ENCODE data around the gene BECN2.

Gene BECN2

GRCh38 chr1:241944300-241944699, 13.3 kb upstream of the BECN2 start:
- no peak for TF ChIP-seq CTCF (IDR thresholded peaks at IDR 0.05; ENCODE audit: control insufficient read depth, insufficient read depth, low read depth, low read length, missing control alignments)
- DNase-seq (ENCODE audit: low read depth): no peak
- H3K4me3 ChIP-seq (ENCODE audit: control insufficient read depth, low read depth, low read length): no peak overlapping the region

- no peak overlapping the region for H3K4me3 ChIP-seq (ENCODE audit: control insufficient read depth, low read depth, low read length)
- TF ChIP-seq CTCF (IDR thresholded peaks at IDR 0.05; ENCODE audit: control insufficient read depth, insufficient read depth, low read depth, low read length, missing control alignments): no peak
- no peak for DNase-seq (ENCODE audit: low read depth)
These were observed 10.2 kb upstream of the BECN2 start for GRCh38 chr1:241947354-241947753.

- no peak for TF ChIP-seq CTCF (IDR thresholded peaks at IDR 0.05; ENCODE audit: control insufficient read depth, insufficient read depth, low read depth, low read length, missing control alignments)
- no peak overlapping the region for H3K4me3 ChIP-seq (ENCODE audit: control insufficient read depth, low read depth, low read length)
These were observed 7.2 kb upstream of the BECN2 start for GRCh38 chr1:241950390-241950789.

GRCh38 chr1:241962153-241962552, 4.6 kb downstream of the BECN2 start:
- DNase-seq (ENCODE audit: low read depth): no peak
- no peak for TF ChIP-seq CTCF (IDR thresholded peaks at IDR 0.05; ENCODE audit: control insufficient read depth, insufficient read depth, low read depth, low read length, missing control alignments)
- H3K4me3 ChIP-seq (ENCODE audit: control insufficient read depth, low read depth, low read length): no peak overlapping the region

More at GRCh38 chr1:241950390-241950789, 7.2 kb upstream of the BECN2 start:
- DNase-seq (ENCODE audit: low read depth): peak; percentile 84

- DNase-seq (ENCODE audit: low read depth): no peak
- no peak overlapping the region for H3K4me3 ChIP-seq (ENCODE audit: control insufficient read depth, low read depth, low read length)
- no peak for TF ChIP-seq CTCF (IDR thresholded peaks at IDR 0.05; ENCODE audit: control insufficient read depth, insufficient read depth, low read depth, low read length, missing control alignments)
These were observed 6.2 kb downstream of the BECN2 start for GRCh38 chr1:241963722-241964121.

GRCh38 chr1:241964550-241965282, 7.1 kb downstream of the BECN2 start:
- TF ChIP-seq CTCF (IDR thresholded peaks at IDR 0.05; ENCODE audit: control insufficient read depth, insufficient read depth, low read depth, low read length, missing control alignments): no peak
- no peak for DNase-seq (ENCODE audit: low read depth)
- H3K4me3 ChIP-seq (ENCODE audit: control insufficient read depth, low read depth, low read length): no peak overlapping the region

All from AG09309 (cell line).